Esophagus (tissue), 2 donors: ENCODE data around the gene TRAPPC8. TPM values are rescaled to one million over a fixed set of nuclear protein-coding genes. Genes with fewer than 3 reads are reported as not detected.
A peak's percentile ranks its signal among the peaks of the same experiment; 100 is the strongest.
"Not testable (repeated sequence)": the region's sequence is repeated elsewhere in the genome, so short reads cannot be mapped to it uniquely, and the experiment has no call there.

Experiments used
- H3K27ac ChIP-seq, 2 donors: one replicate each; pipeline ENCODE4 v1.5.1; 2013; ENCODE audit warnings: low read depth in 2 of 2, mild to moderate bottlenecking in 2 of 2, inconsistent platforms in 1 of 2, low read length in 1 of 2, moderate library complexity in 1 of 2
- H3K27me3 ChIP-seq, 2 donors: one replicate each; pipeline ENCODE4 v1.6.1; 2013; ENCODE audit warnings: low read length in 2 of 2, control low read depth in 1 of 2, mild to moderate bottlenecking in 1 of 2; ENCODE audit not compliant: insufficient read depth in 2 of 2, control insufficient read depth in 1 of 2
- H3K36me3 ChIP-seq, 2 donors: one replicate each; pipeline ENCODE4 v1.6.1; 2013; ENCODE audit warnings: low read length in 1 of 2; ENCODE audit not compliant: control insufficient read depth in 2 of 2, insufficient read depth in 2 of 2
- H3K4me1 ChIP-seq, 2 donors: one replicate each; pipeline ENCODE4 v1.6.1; 2013; ENCODE audit warnings: low read length in 1 of 2; ENCODE audit not compliant: control insufficient read depth in 2 of 2, insufficient read depth in 2 of 2
- H3K4me3 ChIP-seq, 2 donors: one replicate each; pipeline ENCODE4 v1.5.1; 2013; ENCODE audit warnings: low read length in 2 of 2, mild to moderate bottlenecking in 2 of 2, low read depth in 1 of 2, moderate library complexity in 1 of 2
- H3K9me3 ChIP-seq, 2 donors: one replicate each; pipeline ENCODE4 v1.6.1; 2013; ENCODE audit warnings: mild to moderate bottlenecking in 2 of 2, low read depth in 1 of 2, low read length in 1 of 2, moderate library complexity in 1 of 2; ENCODE audit not compliant: control insufficient read depth in 2 of 2, insufficient read depth in 1 of 2
- WGBS, 2 donors: extraction: QIAGEN DNeasy Blood & Tissue Kit; methylation state at CpG; one replicate each; pipeline ENCODE4 v1.1.7; 2013; 5-methylcytosine and 5-hydroxymethylcytosine counted together
- polyA plus RNA-seq, 2 donors: library from polyadenylated mRNA; stranded (reverse); fragments of 200-250 nt; gene quantifications; one replicate each; pipeline ENCODE4 v1.2.3, GENCODE V29; 2013
- donor health status: healthy with polysubstance abuse.
- donor health status: Bipolar disorder and iron deficiency.

TRAPPC8 gene
- polyA plus RNA-seq, 2 donors: 16.3 to 20.9 TPM

DNA sequence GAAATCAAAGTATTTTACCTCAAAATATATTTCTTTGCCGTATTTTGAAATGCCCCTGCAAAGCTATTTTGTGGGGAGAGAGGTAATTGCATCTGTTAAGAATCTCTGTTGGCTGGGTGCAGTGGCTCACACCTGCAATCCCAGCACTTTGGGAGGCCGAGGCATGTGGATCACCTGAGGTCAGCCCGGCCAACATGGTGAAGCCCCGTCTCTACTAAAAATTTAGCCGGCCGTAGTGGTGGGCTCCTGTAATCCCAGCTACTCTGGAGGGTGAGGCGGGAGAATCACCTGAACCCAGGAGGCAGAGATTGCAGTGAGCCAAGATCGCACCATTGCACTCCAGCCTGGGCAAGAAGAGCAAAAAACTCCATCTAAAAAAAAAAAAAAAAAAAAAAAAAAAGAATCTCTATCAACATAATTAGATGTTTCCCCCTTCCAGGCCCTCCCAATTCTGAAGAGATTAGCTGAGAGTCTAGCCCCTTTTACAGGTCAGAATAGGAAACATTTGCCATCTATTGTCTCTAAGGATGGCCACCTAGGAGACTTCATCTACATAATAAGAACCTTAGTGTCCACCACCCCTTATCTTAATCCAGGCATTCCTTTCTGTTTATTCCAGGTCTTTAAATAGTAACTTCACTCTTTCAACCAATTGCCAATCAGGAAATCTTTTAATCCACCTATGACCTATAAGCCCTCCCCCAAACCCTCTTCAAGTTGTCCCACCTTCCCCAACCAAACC is 3.5 kb upstream of the TRAPPC8 start:
- WGBS, 2 donors: 94 to 97% methylated on average over 8 of the region's 8 CpGs
- Histone ChIP-seq H3K27ac (no peak overlapping the region), H3K27me3 (no peaks in the 10 kb centered on the region), H3K4me3 (no peak overlapping the region), H3K9me3 (no peaks in the 10 kb centered on the region), H3K36me3 (no peaks in the 10 kb centered on the region), H3K4me1 (no peaks in the 10 kb centered on the region)

DNA sequence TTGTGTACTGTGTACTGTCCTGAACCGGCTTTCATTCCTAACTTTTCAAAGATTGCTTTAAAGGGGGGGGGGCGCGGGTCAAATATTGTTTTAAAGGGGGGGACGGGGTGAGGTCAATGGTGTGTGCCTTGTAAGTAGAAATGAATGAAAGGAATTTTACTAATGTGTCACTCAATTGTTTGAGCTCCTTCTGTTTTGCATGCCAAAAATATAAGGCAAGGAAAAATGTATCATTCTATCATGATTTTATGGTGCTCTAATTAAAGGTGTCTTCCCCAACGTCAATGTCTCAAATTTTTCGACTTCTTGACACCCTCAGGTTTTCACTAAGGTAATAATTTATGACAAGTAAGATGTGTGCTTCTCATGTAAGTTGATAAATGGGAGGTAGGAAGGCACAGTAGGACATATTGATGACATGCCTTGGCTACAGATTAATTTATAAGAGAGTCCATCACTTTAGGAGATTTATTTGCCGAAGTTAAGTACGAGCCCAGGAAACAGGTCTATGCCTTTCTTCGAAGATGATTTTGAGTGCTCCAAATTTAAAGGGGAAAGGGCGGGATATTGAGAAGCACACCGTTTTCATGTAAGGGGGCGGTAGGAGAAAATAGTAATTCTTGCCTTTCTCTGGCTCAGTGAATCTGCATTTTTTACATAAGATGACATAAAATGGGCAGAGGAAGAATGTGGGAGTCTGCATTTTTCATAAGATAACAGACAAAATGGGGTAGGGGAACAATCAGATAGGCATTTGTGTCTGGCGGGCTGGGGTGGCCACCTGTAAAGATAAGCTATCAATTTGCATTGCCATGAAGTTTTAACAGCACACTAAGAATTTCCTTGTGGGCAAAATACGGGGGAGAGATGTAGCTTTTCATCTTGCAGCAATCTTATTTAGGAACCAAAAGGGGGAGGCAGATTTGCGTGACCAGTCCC is 1.2 kb upstream of the TRAPPC8 start:
- no peaks in the 10 kb centered on the region for H3K27me3 ChIP-seq
- no peaks in the 10 kb centered on the region for H3K4me1 ChIP-seq
- peak overlapping the region; percentile 74 to 97 for H3K4me3 ChIP-seq
- no peaks in the 10 kb centered on the region for H3K36me3 ChIP-seq
- H3K9me3 ChIP-seq: no peaks in the 10 kb centered on the region
- H3K27ac ChIP-seq: peak overlapping the region; percentile 91 to 96
- 16 to 19% methylated on average over 15 of the region's 15 CpGs for WGBS, 2 donors

DNA sequence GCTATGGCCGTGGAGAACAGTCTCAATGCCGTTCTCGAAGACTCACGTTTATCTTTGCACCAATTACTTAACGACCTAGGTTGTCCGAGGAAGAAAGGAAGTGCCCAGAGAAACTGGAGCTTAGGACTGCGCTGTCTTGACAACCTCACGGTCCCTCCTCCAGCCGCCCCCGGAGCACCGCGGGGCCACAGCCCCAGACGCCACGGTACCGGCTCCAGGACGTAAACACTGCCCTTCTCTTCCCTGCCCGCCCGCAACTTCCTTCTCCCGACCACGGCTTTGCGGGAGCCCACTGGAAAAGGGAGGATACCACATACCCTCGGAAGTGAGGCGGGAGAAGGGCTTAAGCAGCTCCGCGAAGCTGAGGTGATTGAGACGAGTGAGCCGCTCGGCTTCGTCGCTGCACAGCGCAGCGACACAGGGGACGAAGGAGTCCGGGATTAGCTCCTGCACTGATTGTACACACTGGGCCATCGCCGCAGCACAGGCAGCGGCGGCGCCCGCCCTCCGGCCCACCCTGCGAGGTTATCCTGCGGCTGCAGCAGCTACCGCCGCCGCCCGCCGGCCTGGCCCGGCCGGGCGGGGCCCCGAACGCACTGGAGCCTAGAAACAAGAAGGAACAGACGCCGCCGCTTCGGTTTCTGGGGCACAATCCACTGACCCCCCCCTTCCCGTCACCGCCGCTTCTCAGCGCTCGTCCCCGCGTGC is 483 bp downstream of the TRAPPC8 start:
- Histone ChIP-seq H3K4me1 (no peaks in the 10 kb centered on the region), H3K36me3 (no peaks in the 10 kb centered on the region), H3K4me3 (peak overlapping the region; percentile 89 to 97), H3K27me3 (no peaks in the 10 kb centered on the region), H3K9me3 (no peaks in the 10 kb centered on the region), H3K27ac (peak overlapping the region; percentile 94 to 96)
- 0 to 1% methylated on average over 59 to 64 of the region's 64 CpGs for WGBS, 2 donors

DNA sequence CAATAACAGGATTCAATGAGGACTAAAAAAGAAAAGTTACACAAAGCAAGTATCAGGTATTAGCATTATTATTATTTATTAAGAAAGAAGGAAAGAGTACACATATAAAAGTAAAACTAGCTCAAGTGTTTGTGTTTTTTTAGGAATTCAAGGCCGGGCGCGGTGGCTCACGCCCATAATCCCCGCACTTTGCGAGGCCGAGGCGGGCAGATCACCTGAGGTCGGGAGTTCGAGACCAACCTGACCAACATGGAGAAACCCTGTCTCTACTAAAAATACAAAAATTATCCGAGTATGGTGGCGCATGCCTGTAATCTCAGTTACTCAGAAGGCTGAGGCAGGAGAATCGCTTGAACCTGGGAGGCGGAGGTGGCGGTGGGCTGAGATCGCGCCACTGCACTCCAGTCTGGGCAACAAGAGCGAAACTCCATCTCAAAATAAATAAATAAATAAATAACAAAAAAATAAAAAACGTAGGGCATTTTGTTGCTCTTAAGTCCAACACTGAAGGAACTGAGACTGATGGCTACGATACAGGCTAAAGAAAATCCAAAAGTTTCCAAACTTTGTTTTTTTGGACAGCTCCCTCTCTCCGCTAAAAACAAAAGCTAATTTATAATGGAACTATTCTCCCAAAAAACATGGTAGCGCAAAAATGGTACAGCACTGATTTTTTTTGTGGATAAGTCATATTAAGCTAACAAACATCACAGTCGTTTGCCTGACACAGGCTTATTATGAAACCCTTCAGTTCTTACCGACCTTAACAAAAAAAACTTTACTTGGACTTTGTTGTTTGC is 1.7 kb downstream of the TRAPPC8 start:
- 81 to 87% methylated on average over 24 of the region's 24 CpGs for WGBS, 2 donors
- no peaks in the 10 kb centered on the region for H3K27me3 ChIP-seq
- H3K4me3 ChIP-seq: peak overlapping the region in 1 of 2 donors; percentile 97
- H3K9me3 ChIP-seq: no peaks in the 10 kb centered on the region
- no peaks in the 10 kb centered on the region for H3K36me3 ChIP-seq
- no peaks in the 10 kb centered on the region for H3K4me1 ChIP-seq
- no peak overlapping the region for H3K27ac ChIP-seq

DNA sequence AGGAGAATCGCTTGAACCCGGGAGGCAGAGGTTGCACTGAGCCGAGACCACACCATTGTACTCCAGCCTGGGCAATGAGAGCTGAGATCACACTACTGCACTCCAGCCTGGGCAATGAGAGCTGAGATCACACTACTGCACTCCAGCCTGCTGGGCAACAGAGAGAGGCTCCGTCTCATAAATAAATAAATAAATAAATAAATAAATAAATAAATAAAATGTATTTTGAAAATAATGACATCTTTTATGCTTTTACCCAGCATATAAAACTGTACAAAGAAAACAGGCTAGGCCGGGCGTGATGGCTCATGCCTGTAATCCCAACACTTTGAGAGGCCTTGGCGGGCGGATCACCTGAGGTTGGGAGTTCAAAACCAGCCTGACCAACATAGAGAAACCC is 8.2 kb downstream of the TRAPPC8 start:
- H3K36me3 ChIP-seq, H3K9me3 ChIP-seq, H3K4me1 ChIP-seq, H3K27me3 ChIP-seq, H3K27ac ChIP-seq, H3K4me3 ChIP-seq: not testable (repeated sequence)
- 92 to 97% methylated on average over 8 of the region's 8 CpGs for WGBS, 2 donors

DNA sequence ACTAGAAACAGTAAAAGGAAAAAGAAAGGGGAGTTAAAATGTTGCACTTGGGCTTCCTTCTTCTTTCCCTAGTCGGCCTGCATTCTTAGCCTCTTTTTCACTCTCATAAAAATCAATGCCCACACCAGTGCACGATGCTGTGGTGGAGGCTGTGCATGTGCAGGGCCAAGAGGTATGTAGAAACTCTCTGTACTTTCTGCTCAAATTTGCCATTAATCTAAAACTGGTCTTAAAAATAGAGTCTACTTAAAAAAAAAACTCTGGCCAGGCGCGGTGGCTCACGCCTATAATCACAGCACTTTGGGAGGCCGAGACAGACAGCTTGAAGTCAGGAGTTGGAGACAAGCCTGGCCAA is 11.1 kb downstream of the TRAPPC8 start:
- WGBS, 2 donors: 84 to 91% methylated on average over 6 of the region's 6 CpGs
- H3K27me3 ChIP-seq: no peaks in the 10 kb centered on the region
- peaks cover 0 to 2% of the 10 kb centered on the region in 2 donors for H3K4me1 ChIP-seq
- no peak overlapping the region for H3K4me3 ChIP-seq
- H3K36me3 ChIP-seq: no peaks in the 10 kb centered on the region
- H3K9me3 ChIP-seq: no peaks in the 10 kb centered on the region
- H3K27ac ChIP-seq: no peak overlapping the region

DNA sequence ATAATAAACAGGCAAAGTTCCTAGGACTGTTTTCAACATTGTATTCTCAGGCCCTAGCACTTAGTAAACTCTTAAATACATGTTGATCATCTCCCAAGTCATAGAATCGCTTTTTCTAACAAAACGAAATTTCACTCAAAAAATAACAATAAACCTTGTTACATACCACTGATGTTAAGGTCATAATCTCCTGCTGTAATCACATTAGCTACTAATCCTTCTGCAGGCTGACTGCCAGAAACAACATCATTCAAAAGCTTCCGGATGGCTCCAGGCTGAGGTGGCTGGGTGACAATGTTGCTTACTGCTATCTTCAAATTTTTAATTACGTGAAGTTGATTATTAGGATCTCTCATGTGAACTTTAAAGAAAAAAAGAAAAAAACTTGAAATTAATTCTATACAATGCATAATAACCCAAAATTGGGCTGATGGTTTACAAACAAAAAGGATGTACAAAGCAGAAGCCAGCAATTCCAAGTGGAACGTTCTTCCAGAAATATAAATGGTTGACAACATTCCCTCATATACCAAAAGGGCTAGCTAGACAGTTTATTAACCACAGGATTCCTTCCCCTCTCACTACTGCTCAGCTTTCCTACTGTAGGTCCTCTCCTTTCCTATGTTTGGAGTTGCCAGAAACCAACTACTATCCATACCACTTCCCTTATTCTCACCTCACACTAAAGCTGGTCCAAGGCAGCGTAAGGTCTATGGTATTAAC is 11.6 kb downstream of the TRAPPC8 start:
- no peaks in the 10 kb centered on the region for H3K9me3 ChIP-seq
- no peak overlapping the region for H3K27ac ChIP-seq
- no peaks in the 10 kb centered on the region for H3K27me3 ChIP-seq
- 46 to 54% methylated on average over 6 of the region's 6 CpGs for WGBS, 2 donors
- H3K36me3 ChIP-seq: no peaks in the 10 kb centered on the region
- H3K4me1 ChIP-seq: peaks cover 0 to 2% of the 10 kb centered on the region in 2 donors
- H3K4me3 ChIP-seq: no peak overlapping the region

DNA sequence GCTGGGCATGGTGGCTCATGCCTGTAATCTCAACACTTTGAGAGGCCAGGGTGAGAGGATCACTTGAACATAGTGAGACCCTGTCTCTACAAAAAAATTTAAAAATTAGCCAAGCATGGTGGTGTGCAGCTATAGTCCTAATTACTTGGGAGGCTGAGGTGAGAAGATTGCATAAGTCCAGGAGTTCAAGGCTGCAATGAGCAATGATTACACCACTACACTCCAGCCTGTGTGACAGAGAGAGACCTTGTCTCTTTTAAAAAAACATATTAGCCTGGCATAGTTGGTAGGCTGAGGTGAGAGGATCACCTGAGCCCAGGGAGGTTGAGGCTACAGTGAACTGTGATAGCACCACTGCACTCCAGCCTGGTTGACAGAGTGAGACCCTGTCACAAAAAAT is 13.7 kb downstream of the TRAPPC8 start:
- H3K27ac ChIP-seq: no peak overlapping the region
- H3K9me3 ChIP-seq: no peaks in the 10 kb centered on the region
- H3K4me3 ChIP-seq: no peak overlapping the region
- peaks cover 0 to 2% of the 10 kb centered on the region in 2 donors for H3K4me1 ChIP-seq
- H3K36me3 ChIP-seq: peaks cover 0 to 1% of the 10 kb centered on the region in 2 donors
- no peaks in the 10 kb centered on the region for H3K27me3 ChIP-seq
